Ammon's horn (tissue), 1 donor: ENCODE measurements around the gene CBX2.

ENCODE experiments used
- DNase-seq: peaks from one replicate; pipeline ENCODE4 v3.0.0-alpha.2; 2016; ENCODE audit warnings: low spot score

Gene CBX2

DNA sequence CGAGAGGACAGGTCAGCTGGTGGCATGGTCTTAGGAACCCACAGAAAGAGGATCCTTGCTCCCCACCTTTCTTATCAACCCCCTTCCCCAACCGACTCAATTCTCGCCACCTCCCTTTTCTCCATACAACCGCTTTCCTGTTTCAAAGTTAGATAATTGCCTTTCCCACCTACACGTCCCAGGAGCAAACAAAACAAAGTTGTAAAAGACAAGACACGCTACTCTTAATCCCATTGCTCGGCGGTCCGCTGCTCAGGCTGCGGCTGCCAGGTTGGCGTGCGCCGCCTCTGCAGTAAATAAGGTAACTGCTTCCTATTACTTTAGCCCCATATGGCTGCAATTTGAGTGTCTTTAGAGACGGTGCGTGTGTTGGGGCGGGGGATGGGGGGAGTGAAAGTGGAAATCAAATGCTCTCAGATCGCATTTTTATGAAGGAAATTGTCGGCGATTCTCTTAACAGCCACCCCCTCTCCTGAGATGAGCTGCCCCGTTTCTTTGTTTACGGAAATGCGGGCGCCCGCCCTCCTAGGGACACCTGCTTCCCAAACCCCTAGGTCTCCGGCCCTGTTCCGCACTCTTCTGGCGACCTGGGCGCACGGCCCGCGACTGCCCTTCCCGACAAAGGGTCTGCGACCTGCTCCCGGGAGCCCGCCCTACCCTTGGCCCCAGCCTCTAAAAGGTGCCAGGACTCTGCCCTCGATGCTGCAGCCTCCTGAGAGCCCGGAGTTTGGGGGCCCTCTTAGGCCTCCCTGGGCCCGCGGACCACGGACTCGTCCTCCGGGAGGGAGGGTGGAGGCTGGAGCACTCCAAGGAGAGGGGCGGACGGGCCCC lies 22.6 kb downstream of the CBX2 start:
- no peak for DNase-seq

DNA sequence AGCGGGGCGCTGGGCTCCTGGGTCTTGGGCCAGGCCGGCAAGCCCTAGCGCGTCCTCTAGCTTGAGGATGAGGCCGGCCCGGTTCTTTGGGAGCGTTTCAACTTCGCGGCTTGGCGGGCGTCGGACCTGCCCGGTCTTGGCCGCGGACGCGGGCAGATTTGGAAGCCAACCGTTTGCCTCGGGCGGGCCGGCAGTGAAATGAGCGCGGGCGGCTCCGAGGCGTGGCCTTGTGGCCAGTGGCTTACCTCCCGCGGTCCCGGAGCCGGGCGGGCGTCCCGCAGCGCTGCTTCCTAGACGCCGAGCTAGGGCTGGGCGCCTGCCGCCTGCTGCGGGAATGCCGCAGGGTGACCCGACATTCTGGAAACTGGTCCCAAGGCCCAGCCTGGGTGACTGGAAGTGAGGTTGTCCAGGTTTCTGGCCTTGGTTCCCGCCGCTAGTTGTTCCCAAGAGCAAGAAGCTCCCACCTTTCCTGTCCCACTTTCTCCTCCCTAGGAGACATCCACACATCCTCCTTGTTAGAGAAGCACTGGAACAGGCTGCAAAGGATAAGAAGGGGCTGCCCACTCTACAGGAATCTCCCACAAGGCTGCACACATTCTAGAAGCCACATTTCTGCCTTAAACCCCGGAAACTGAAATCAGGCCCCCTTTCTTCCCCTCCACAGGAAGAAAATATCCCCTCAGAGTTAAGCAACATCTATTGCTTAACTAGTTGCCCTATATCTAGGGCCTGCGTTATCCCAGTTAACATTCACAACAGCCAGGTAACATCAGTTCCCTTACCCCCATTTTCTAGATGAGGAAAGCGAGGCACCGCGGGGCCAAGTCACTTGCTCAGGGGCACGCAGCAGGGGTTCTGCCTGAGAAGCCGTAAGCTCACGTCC lies 23.4 kb downstream of the CBX2 start:
- no peak for DNase-seq

DNA sequence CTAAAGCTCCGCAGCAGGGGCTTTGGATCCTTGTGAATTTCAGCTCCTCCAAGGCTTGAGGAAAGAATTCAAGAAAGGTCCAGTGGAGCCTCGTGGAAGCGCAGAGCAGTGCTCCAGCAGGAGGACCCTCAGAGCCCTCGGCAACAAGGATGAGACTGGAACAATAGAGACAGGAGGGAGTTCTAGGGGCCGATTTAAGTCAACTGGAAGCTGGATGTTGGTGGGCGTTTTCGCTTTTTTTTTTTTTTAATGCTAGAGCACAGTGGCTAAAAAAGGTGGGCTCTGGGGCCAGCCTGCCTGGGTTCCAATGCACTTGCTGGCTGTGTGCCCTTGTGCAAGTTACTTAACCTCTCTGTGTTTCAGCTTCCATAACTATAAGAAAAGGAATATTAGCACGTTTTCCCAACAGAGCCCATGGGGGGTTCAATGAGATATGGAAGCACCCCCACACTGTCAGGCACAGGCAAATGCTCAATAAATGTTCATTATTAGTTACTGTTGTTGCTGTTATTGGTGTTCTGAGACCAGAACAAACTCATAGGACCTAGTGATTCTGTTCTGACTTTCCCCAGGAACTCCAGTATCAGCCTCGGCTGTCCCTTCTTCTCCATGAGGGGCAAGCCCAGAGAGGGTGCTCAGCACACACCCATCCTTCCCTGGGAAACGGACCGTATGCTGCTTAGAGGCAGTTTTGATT lies 24.2 kb downstream of the CBX2 start:
- no peak for DNase-seq

DNA sequence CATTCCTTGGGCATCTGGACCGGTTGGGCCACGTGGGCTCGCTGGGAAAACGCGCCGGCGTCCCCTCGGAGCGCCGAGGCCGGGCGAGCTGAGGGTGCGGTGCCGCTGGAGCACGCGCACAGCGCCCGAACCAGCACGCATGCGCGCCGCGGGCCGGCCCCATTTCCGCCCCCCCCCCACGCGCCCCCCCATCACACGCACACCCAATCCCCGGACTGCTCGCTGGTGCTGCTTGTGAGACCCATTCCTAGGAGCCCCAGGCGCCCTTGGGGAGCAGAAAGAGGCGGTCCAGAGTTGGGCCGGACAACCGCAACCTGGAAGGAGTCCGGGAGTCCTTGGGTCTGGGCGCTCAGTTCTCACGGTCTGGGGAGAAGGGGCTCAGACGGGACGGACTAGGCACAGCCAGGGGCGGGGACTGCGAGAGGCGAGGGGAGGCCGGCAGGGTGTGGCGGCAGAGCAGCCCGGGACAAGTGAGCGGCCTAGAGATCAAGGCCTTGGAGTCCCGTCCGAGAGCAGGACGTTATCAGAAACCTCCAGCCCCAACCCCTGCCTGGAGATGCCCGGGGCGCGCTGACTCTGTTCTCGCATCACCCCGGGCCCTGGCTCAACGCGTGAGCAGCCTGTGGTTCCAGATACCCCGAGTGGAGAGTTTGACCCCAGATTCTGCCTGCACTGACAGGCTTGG lies 24.9 kb downstream of the CBX2 start:
- no peak for DNase-seq

DNA sequence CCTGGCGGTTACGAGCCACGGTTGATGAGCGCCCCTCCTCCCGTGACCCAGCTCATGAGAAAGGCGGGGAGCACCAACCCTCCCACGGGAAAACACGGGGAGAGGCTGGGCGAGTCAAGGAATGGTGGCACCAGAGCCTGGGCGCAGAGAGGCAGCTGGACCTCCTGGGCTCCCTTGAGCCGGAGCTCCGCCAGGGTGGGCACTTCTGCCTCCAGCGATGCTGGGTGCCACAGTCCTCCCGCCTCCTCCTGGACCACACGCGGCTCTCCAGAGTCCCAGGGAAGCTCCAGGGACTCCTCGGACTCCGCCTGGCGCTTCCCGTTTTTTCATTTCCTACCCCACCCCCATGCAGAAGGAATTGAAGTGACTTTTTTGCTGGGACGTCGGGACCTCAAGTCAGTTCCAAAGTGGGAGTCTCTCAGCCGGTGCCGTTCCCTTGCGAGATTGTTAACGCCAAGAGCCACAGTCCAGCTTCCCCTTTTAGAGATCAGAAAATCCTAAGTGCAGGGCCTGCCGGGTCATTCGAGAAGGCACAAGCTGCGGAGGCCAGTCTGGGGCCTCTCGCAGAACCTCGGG lies 25.6 kb downstream of the CBX2 start:
- DNase-seq, result no peak

DNA sequence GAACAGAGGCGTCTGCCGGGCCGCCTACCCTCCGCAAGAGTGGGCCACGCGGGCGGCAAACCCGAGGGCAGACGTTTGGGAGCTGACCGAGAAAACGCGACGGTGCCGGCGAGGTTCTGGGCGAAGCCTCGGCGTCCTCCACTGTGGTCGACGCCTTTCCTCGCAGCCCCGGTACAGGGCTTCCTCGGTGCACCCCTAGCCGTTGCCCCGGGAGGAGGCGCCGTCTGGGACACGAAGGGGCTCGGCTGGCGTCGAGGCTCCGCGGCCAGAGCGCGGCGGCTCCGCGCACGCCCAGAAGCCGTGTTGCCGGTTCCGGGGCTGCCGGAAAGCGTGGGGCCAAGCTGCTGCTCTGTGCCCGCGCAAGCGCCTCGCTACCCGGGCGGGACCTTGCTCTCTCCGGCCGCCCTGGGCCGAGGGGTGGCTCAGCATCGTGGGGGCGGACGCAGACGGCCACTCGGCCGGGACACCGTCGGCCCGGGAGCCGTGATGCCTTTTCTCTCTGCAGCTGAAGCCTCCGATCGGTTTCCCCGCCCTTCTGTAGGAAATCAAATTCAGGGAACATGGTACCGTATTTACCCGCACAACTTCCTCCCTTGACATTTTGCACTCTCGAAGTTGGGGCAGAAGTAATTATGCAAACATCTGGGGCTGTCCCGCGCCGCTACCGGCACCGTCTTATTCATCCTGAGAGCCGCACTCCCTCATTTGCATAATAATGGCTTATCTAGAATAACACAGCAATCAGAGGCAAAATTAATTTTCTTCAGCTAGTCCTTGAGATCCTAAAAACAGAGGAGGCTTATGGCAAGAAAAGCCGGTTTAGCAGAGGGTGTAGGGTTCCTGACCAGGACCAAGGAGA lies 26.3 kb downstream of the CBX2 start:
- DNase-seq, result no peak

DNA sequence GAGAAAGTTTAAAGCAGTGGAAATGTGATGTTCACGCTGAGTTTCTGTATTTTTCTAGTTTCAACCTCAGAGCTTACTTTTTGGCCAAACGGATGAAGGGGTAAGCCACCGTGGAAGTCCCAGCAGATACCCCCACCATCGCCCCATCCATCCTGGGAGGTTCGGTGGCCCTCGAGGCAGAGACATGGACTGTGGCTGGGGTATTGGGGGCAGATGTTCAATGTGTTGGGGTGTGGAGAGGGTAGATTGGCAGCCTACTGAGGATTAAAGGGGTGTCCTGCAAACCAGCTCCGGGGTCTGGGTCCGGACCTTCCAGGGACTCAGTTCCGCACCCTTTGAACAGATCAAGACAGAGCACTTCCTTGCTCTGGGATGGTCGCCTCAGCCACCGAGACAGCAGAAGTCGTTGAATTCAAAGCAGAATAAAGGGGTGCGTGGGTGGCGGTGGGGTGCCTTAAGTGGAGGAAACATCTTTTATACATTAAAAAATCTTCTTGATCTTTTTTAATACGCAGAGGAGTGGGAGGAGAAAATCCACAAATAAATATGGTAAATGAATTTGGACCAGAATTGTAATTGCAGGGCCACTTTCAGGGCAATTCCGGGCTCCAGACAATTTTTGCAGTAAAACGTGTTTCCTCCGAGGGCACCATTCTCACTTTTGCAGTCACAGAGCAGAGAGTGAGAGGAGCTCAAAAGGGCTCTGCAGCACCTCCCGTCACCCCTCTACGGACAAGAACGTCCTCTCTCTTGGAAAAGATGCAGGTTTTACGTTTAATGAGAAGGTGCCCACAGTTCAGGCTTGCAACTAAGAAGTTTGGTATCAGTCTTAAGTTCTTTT lies 27.1 kb downstream of the CBX2 start:
- no peak for DNase-seq

DNA sequence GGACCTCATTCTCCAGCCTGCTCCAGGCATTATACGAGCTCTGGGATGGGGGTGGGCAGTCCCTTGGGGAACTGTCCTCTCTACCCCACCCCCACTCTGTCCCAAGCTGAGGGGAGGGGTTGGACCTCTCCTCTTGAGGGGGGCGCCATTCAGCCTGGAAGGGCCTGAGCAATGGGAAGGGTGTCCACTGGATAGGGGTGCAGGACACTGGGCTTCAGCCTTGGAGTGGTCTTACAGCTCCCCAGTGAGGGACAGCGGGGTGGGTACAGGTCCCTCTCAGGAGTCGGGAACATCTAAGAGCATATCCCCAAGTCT lies 28.5 kb downstream of the CBX2 start:
- no peak for DNase-seq

DNA sequence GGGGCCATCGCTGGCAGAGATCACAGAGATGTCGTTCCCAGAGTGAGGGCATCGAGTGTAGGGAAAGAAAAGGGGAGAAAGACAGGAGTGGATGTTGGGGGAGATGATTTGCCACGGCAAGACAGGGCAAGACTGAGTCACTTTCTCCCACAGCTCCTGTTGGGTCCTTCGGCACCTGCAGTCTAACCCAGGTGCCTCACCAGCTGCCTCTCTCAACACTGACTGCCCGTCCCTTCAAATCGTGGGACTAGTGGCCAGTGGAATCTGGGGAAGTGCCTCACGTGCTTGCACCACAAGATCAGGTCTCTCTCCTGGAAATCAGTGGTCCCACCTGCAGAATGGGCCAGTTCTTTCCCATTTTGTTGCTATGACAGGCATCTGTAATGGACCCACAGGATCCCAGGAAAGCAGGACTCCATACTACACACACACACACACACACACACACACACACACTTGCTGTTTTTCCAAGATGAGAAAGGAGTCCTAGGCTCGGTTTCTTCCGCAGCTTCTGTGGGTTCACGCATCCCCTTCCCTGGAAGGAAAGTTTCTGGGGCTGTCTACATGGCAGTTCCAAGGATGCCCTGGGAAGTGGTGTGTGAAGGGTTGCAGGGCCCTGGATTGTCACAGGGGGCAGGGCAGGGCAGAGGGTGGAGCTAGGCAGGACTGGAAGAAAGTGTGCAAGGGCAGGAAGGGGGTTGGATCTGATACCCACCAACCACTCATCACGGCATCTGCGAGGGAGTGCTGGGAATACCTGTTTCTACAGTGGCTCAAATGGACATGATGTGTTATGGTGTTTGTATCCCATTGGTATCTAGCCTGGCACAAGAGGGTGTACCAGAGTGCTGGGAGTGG lies 29.1 kb downstream of the CBX2 start:
- DNase-seq, result no peak

DNA sequence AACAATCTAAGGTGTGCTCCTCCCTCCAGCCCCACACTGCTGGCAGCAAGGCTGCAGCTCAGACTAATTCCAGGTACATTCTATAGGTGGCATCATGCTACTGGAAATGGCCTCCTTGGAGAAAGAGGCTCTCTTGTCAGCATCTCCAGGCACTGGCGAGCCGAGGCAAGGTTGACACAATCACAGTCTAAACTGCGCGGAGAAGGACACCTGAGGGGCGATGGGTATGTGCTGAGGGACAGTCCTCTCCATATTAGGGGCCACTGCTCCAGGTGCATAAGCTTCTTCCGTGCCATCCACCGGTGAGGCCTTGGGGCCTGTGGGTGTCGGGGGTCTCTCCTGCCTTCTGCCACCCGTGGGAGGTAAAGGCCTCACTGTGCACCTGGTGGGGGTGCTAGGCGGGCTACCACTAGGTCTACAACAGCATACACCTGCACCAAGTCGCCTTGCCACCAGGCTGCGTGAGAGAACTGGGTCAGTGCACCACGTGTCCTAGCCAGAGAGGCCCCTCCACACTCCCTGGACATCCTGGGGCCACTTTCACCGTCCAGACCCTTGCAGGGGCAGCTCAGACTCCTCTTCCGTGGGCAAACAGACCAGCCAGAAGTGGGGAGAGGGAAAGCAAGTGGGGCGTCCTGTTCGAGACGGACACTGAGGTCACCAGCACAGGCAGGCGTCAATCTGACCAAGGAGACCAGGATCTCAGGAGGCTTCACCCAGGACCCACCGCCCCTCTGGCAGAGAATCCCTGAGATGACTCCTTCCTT lies 31.0 kb downstream of the CBX2 start:
- no peak for DNase-seq

DNA sequence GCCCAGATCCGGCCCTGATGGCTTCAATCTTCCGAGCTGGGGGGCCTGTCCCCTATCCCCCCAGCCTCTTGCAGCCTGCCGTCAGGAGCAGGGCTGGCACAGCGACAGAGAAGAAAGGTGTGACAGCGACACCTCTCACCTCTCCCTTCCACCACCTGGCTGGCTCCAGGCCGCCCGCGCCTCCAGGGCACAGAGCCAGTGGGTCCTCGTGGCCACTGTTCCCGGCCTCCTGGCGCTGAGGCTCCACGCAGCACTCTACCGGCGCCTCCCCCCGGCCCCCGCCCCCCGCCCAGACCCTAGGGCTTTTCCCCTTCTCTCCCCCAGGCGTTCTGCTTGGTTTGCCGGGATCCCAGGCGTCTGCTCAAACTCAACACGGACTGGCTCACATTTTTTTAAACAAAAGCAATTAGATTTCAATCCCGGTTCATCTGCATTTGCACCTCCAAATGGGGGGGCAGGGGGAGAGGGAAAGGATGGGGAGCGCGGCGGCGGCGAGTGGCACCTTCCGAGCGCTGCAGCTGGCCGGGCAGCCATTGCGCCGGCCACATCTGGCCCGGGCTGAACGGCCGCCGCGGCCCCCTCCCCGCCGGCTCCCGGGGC lies 31.7 kb downstream of the CBX2 start:
- DNase-seq, result no peak

DNA sequence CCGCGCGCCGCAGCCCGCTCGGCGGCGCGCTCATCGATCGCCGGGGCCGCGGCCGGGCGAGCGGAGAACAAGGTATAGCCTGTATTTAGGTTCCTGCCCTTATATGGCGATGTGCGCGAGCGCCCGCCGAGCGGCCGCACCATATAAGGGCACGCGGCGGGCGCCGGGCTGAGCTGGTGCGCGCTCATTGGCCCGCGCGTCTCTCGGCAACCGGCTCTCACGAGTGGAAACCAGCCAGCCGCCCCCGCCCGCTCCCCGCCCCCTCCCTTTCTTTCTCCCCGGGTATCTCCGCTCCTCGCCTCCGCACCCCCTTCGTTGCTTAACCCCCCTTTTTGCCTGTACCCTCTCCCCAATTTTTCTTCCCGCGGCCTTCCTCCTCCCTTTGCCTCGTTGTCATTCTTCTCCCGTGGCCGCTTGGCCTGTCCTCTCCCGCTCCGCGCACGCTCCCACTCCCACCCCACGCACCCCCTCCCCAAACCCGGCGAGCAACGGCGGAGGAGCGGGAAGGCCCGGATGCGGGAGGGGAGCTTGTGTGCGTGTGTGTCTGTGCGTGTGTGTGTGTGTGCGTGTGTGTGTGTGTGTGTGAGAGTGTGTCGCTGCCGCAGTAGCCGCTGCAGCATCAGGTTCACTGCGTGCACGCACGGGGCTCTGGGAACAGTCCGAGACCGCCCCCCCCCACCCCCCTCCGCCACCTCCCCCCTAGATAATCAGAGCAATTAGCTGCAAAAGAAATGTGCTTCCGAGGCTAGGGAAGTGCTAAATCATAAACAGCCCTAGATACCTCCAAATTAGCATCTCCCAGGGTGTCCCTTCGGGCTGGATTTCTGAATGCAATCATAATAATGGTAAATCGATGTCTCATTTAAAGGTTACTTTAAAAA lies 32.4 kb downstream of the CBX2 start:
- peak; percentile 75 for DNase-seq

DNA sequence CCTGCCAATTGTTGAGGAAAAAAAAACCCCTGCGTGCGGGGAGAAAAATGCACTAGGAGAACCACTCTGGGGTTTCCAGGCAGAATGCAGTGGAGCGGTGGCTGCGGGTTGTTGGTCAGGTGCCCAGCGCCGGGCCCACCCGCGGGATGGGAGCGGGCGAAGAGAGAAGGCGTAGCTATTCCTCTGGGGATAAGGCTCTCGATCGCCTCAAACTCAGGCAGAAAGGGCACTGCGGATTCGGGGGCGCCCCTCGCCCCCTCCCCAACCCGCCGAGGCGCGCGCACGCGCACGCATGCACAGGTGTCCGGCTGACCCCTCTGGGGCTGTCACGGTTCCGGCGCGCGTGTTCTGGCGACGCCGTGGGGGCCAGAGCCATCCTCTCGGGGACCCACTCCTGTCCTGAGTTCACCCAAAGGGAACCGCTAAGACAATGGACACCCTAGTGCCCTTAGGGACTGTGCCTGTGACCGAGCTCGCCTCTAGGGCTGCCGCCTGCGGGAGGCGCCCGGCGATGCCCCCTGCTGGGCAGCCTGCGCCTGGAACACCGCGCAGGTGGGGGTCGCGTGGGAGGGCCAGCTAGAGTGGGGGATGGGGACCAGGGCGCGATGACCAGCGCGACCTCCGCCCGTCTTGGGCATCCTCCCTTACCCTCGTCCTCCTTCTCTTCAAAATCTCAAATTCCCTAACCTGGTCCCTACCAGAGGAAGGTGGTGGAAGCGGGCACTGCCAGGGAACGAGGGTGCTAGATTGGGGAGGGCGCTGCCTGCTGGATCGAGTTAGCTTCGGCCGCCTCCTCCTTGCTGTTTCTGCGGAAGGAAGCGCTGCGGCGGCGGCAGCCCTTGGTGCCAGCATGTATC lies 33.3 kb downstream of the CBX2 start:
- no peak for DNase-seq

DNA sequence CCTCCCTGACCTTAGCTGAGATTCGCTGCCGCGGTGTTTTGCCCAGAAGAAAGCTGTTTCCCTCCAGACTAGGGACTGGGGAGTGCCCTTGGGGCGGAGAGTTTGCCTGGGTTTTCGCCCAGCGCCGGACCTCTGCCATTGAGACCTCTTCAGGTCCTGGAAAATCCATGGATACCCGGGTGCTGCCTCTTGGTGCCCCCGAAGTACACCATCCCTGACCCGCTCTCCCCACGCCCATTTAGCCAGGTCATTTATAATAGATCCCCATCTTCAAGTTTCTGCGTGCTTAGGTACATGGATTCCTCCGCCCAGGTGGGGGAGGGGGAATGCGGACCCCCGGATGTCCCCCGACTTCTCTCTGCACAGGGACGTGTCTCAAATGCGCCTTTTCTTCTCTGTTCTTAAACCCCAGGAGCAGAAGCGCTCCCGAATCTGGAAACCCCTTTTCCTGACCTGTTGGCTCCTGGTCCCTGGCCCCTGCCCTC lies 34.0 kb downstream of the CBX2 start:
- no peak for DNase-seq
